ENCODE results near the gene SLC13A5.

SLC13A5 gene

DNA sequence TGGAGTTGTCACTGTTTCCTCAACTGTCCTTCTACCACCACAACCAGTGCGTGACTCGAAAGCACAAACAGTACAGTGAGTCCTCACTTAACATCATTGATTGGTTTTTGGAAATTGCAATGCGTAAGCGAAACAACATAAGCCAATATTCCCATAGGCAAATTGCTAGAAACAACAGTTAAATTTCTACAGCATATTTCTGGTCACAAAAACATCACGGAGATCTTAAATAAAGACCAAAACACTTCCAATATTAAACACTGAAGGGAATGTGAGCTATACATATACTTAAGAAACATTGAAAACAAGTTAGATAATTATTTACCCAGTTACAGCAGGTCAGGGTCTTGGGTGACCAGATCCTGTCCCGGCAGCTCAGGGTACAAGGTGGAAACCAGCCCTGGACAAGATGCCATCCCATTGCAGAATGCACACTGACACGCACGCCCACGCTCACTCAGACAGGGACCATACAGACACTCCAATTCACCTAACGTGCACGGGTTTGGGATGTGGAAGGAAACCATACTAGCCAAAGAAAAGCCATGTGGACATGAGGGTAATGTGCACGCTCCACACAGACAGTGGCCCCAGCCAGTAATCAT lies 4.7 kb downstream of the SLC13A5 start:
- H3K27me3 ChIP-seq (ENCODE audit: control insufficient read depth, insufficient read depth, low read length): peaks cover 81% of the 10 kb centered on the region
- no peak overlapping the region for H3K4me3 ChIP-seq (ENCODE audit: low read length)
- H3K36me3 ChIP-seq (ENCODE audit: insufficient read depth, low read length): no peaks in the 10 kb centered on the region
- peaks cover 6% of the 10 kb centered on the region for H3K4me1 ChIP-seq (ENCODE audit: control insufficient read depth, insufficient read depth, low read length)
- no peaks in the 10 kb centered on the region for H3K9me3 ChIP-seq (replicated peaks; ENCODE audit: low read length)
- no peak overlapping the region for H3K4me2 ChIP-seq (ENCODE audit: low read length)
- no peak overlapping the region for H3K9ac ChIP-seq (ENCODE audit: low read depth, low read length)

DNA sequence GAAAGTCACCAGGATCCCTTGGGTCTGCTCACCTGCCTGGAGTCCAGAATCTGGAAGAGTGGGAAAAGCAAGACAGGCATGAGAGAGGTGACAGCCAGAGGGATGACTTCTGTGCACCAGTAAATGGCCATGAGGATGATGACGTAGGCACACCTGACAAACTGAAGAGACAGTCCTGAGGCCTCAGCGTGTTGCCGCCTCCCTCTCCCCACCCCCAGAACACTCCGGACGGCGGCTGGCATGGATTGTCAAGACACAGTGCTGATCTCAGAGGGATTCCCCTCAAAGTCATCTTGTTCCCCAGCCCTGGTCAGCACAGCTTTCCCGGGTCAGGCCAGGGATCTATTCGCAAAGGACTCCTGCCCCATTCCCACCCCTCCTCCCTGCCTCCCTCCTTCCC lies 6.2 kb downstream of the SLC13A5 start:
- Histone ChIP-seq H3K9me3 (replicated peaks; ENCODE audit: low read length) (no peaks in the 10 kb centered on the region), H3K4me3 (ENCODE audit: low read length) (no peak overlapping the region), H3K27me3 (ENCODE audit: control insufficient read depth, insufficient read depth, low read length) (peaks cover 73% of the 10 kb centered on the region), H3K9ac (ENCODE audit: low read depth, low read length) (no peak overlapping the region), H3K4me2 (ENCODE audit: low read length) (no peak overlapping the region), H3K4me1 (ENCODE audit: control insufficient read depth, insufficient read depth, low read length) (no peaks in the 10 kb centered on the region), H3K36me3 (ENCODE audit: insufficient read depth, low read length) (no peaks in the 10 kb centered on the region)

DNA sequence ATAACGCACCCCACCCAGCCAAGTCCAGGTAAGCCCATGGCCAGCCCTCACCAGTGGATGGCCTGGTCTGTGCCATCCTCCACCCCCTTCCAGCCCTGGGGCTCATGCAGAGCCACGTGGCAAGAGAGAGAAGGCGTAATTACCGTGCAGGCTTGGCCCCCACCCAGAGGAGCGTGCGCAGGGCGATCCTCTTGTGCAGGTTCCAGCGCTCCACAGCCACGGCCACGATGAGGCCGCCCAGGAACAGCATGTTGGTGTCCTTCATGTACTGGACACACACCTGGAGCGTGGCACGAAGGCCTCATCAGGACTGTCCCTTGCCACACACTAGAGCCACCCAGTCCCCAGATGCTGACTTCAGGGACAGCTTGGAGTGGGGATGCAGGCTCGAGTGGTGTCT lies 6.7 kb downstream of the SLC13A5 start:
- H3K4me3 ChIP-seq (ENCODE audit: low read length): no peak overlapping the region
- no peaks in the 10 kb centered on the region for H3K9me3 ChIP-seq (replicated peaks; ENCODE audit: low read length)
- no peaks in the 10 kb centered on the region for H3K36me3 ChIP-seq (ENCODE audit: insufficient read depth, low read length)
- no peaks in the 10 kb centered on the region for H3K4me1 ChIP-seq (ENCODE audit: control insufficient read depth, insufficient read depth, low read length)
- no peak overlapping the region for H3K9ac ChIP-seq (ENCODE audit: low read depth, low read length)
- peaks cover 68% of the 10 kb centered on the region for H3K27me3 ChIP-seq (ENCODE audit: control insufficient read depth, insufficient read depth, low read length)
- H3K4me2 ChIP-seq (ENCODE audit: low read length): no peak overlapping the region

DNA sequence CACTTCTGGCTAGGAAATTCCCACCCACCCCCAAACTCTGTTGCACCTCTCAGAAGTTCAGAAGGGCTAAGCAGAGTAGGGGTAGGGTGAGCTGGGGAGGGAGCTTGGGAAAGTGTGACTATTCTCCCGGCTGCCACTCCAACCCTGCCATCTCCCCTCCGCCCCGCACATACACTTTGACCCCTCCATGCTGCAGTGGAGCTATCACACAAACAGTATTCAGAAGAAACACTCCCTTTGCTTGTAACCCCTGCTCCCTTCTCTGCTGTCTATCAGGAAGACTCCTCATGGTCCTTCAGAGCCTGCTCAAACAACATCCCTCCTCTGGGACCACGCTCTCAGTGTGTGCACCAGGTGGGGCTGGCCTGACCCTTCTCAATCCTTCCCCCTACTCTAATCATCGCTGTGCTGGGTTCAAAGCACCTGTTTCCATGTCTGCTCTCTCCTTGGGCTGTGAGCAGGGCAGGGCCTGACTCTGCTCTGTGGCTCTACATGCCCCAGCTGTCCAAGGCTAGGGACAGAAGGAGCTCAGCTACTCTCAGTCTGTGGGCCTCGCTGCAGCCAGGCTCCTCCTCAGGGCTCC lies 8.6 kb downstream of the SLC13A5 start:
- no peaks in the 10 kb centered on the region for H3K9me3 ChIP-seq (replicated peaks; ENCODE audit: low read length)
- H3K36me3 ChIP-seq (ENCODE audit: insufficient read depth, low read length): no peaks in the 10 kb centered on the region
- no peak overlapping the region for H3K9ac ChIP-seq (ENCODE audit: low read depth, low read length)
- H3K4me3 ChIP-seq (ENCODE audit: low read length): no peak overlapping the region
- H3K27me3 ChIP-seq (ENCODE audit: control insufficient read depth, insufficient read depth, low read length): peaks cover 55% of the 10 kb centered on the region
- H3K4me1 ChIP-seq (ENCODE audit: control insufficient read depth, insufficient read depth, low read length): no peaks in the 10 kb centered on the region
- no peak overlapping the region for H3K4me2 ChIP-seq (ENCODE audit: low read length)

DNA sequence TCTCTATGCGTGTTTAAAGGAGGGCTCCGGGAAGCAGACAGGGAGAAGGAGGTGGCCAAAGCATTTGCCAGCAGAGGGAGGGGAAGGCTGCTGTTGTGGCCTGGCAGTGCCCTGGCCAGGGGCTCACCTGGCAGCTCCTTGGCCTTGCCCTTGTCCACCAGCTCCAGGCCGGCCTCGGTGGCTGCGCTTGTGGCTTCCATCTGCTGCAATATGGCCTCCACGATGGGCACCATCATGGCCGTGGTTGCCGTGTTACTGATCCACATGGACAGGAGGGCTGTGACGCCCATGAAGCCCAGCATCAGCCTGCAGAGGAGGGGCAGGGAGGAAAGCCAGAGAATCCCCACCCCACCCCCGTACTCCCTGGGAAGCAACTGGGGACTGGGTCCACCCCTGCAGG lies 9.4 kb downstream of the SLC13A5 start:
- Histone ChIP-seq H3K9me3 (replicated peaks; ENCODE audit: low read length) (no peaks in the 10 kb centered on the region), H3K36me3 (ENCODE audit: insufficient read depth, low read length) (no peaks in the 10 kb centered on the region), H3K9ac (ENCODE audit: low read depth, low read length) (no peak overlapping the region), H3K4me3 (ENCODE audit: low read length) (no peak overlapping the region), H3K4me1 (ENCODE audit: control insufficient read depth, insufficient read depth, low read length) (no peaks in the 10 kb centered on the region), H3K4me2 (ENCODE audit: low read length) (no peak overlapping the region), H3K27me3 (ENCODE audit: control insufficient read depth, insufficient read depth, low read length) (peaks cover 52% of the 10 kb centered on the region)

DNA sequence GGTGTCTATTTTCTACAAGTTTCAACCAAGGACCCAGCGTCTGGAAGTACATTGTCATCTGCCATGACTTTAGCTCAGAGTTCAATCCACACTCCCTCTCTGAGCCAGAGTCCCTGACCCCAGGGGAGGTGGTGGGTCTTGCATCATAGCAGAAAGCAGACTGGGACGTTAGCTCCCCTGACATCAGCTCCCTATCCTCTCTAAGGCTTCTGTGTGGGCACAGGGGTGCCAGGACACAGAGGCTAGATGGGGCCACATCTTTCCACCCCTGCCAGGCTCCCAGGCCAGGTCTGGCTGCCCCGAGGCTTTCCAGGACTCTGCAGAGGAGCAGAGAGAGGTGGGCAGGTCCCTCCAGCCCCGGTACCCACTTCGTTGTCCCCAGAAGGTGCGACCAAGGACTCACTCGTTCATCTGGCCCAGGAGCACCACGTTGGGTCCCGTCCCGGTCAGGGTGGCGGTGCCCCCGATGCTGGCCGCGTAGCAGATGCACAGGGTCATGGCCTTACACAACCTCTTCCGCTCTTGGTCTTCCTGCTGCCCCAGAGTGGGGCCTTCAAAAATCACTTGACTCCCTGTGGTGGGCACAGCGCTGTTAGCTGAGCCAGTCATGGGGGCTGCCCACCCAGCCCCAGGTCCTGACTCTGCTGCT lies 10.5 kb downstream of the SLC13A5 start:
- H3K27me3 ChIP-seq (ENCODE audit: control insufficient read depth, insufficient read depth, low read length): peaks cover 46% of the 10 kb centered on the region
- H3K9me3 ChIP-seq (replicated peaks; ENCODE audit: low read length): no peaks in the 10 kb centered on the region
- H3K36me3 ChIP-seq (ENCODE audit: insufficient read depth, low read length): no peaks in the 10 kb centered on the region
- H3K4me2 ChIP-seq (ENCODE audit: low read length): no peak overlapping the region
- H3K4me1 ChIP-seq (ENCODE audit: control insufficient read depth, insufficient read depth, low read length): no peaks in the 10 kb centered on the region
- no peak overlapping the region for H3K4me3 ChIP-seq (ENCODE audit: low read length)
- H3K9ac ChIP-seq (ENCODE audit: low read depth, low read length): no peak overlapping the region

DNA sequence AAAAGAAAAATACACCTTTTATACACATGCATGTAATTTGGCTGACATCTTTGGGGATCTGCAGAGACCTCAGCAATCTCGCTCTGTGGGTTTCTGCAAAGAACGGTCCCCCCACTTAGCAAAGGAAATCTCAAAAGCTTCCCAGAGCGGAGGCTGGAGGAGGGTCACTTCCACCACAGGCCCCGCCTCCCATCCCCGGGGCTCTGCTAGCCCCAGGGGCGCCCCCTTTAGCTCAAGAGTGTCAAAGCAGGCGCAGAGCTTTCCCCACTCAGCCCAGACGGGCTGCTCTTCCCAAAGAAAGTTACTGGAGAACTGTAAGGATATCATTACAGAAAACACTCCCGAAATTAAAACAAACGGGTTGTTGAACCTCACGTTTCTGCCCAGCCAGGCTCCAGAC lies 11.4 kb downstream of the SLC13A5 start:
- H3K27me3 ChIP-seq (ENCODE audit: control insufficient read depth, insufficient read depth, low read length): peaks cover 46% of the 10 kb centered on the region
- H3K4me2 ChIP-seq (ENCODE audit: low read length): no peak overlapping the region
- H3K36me3 ChIP-seq (ENCODE audit: insufficient read depth, low read length): no peaks in the 10 kb centered on the region
- H3K4me1 ChIP-seq (ENCODE audit: control insufficient read depth, insufficient read depth, low read length): no peaks in the 10 kb centered on the region
- H3K4me3 ChIP-seq (ENCODE audit: low read length): no peak overlapping the region
- no peak overlapping the region for H3K9ac ChIP-seq (ENCODE audit: low read depth, low read length)
- H3K9me3 ChIP-seq (replicated peaks; ENCODE audit: low read length): no peaks in the 10 kb centered on the region

DNA sequence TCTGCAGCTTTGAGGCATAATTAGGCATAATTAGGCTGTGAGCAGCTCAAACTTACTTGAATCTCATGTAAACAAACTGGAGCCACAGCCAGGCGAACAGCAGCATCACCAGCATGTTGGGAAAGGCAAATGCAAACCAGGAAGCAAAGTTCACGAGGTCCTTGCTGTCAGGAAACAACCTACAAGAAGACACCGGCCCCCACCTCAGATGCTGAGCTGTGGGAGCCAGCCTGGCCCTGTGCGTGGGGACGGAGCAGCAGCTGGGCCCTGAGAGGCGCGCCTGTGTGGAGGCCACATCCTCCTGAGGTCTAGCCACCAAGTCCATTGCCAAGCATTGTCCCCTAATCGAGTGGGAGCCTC lies 12.2 kb downstream of the SLC13A5 start:
- no peaks in the 10 kb centered on the region for H3K36me3 ChIP-seq (ENCODE audit: insufficient read depth, low read length)
- H3K9ac ChIP-seq (ENCODE audit: low read depth, low read length): no peak overlapping the region
- no peaks in the 10 kb centered on the region for H3K9me3 ChIP-seq (replicated peaks; ENCODE audit: low read length)
- H3K4me3 ChIP-seq (ENCODE audit: low read length): no peak overlapping the region
- H3K4me1 ChIP-seq (ENCODE audit: control insufficient read depth, insufficient read depth, low read length): no peaks in the 10 kb centered on the region
- no peak overlapping the region for H3K4me2 ChIP-seq (ENCODE audit: low read length)
- H3K27me3 ChIP-seq (ENCODE audit: control insufficient read depth, insufficient read depth, low read length): peaks cover 44% of the 10 kb centered on the region

DNA sequence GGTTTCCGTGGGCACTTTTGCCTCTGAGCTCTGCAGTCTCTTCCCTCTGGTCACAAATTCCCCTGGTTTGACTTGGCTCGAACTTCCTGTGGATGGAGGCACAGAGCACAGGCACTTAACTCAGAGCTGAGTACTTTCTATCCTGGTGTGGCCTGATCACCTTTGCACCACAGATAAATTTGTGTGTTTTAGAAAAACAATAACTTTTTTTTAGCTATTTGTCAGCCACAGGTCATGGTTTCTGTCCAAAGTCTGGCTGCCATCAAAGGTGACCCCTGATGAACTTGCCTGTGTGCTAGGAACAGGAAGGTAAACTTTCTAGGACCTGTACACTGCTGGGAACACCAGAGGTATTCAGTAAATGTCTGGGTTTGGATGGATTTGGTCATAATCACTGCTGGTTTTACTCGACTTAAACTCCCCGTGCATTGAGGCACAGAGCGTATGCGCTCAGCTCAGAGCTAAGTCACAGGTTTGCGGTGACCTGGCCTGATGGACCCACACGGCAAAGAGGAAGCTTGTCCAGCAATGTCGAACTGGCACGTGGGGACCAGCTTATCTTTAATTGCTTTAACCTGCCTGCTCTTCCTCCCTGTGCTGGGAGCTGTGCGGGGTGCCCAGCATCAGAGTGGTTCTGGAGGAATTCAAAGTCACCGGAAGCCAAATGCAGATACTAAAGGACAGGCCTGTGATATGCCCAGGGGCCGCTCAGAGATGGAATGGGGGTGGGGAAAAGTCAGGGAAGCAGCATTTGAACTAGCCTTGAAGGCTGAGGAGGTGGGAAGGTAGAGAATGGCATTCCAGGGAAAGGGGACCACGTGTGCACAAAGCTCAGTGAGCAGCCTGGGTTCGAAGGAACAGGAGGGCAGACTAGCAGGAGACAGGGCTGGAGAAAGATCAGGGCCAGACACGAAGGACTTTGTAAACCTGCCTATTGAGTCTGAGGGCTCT lies 12.9 kb downstream of the SLC13A5 start:
- Histone ChIP-seq H3K9ac (ENCODE audit: low read depth, low read length) (no peak overlapping the region), H3K4me2 (ENCODE audit: low read length) (no peak overlapping the region), H3K4me1 (ENCODE audit: control insufficient read depth, insufficient read depth, low read length) (no peaks in the 10 kb centered on the region), H3K9me3 (replicated peaks; ENCODE audit: low read length) (no peaks in the 10 kb centered on the region), H3K27me3 (ENCODE audit: control insufficient read depth, insufficient read depth, low read length) (peaks cover 38% of the 10 kb centered on the region), H3K4me3 (ENCODE audit: low read length) (no peak overlapping the region), H3K36me3 (ENCODE audit: insufficient read depth, low read length) (no peaks in the 10 kb centered on the region)

DNA sequence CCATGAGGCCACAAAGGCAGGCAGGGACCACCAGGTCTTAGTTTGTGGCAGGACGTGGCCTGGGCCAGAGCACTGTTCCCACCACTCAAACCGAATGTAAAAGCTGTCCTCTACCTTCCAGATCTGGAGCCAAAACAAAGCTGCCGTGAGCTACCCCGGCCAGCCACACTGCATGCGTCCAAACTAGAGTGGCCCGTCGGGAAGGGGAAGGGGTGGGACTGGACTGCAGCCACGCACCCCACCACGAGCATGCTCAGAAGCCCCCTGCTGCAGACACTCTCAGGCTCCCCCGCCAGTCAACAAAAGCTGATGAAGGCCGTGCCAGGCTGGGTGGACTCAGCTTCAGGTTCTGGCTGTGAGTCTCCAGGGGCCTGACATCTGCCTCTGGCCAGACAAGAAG lies 15.2 kb downstream of the SLC13A5 start:
- Histone ChIP-seq H3K4me1 (ENCODE audit: control insufficient read depth, insufficient read depth, low read length) (no peaks in the 10 kb centered on the region), H3K4me3 (ENCODE audit: low read length) (no peak overlapping the region), H3K9me3 (replicated peaks; ENCODE audit: low read length) (no peaks in the 10 kb centered on the region), H3K27me3 (ENCODE audit: control insufficient read depth, insufficient read depth, low read length) (peaks cover 33% of the 10 kb centered on the region), H3K36me3 (ENCODE audit: insufficient read depth, low read length) (no peaks in the 10 kb centered on the region), H3K9ac (ENCODE audit: low read depth, low read length) (no peak overlapping the region), H3K4me2 (ENCODE audit: low read length) (no peak overlapping the region)

DNA sequence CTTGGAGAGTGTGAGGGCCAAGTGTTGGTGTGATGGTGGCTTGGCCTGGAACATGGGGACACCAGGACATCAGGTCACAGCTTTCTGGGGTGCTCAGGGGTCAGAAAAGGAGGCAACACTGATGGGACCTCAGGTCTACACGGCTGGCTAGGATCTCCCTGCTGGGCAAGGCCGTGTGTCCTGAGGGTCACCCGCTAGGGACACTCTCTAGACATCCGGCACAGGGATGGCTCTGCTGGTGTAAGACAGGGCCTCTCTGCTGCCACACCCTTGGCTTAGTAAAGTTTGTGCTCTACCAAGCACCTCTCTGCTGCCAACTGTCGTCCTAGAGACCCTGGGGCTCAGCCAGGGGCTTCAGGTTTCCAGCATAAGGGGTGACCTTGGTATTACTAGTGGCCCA lies 16.3 kb downstream of the SLC13A5 start:
- no peak overlapping the region for H3K4me3 ChIP-seq (ENCODE audit: low read length)
- peaks cover 42% of the 10 kb centered on the region for H3K27me3 ChIP-seq (ENCODE audit: control insufficient read depth, insufficient read depth, low read length)
- no peak overlapping the region for H3K9ac ChIP-seq (ENCODE audit: low read depth, low read length)
- no peak overlapping the region for H3K4me2 ChIP-seq (ENCODE audit: low read length)
- H3K36me3 ChIP-seq (ENCODE audit: insufficient read depth, low read length): no peaks in the 10 kb centered on the region
- H3K9me3 ChIP-seq (replicated peaks; ENCODE audit: low read length): no peaks in the 10 kb centered on the region
- no peaks in the 10 kb centered on the region for H3K4me1 ChIP-seq (ENCODE audit: control insufficient read depth, insufficient read depth, low read length)

Data from skeletal muscle satellite cell (primary cell).